H9 (cell line): ENCODE data around the gene ZSCAN30. TPM values are rescaled to one million over a fixed set of nuclear protein-coding genes. Genes with fewer than 3 reads are reported as not detected.

Experiments used
- DNase-seq: peaks from one replicate; pipeline ENCODE4 v3.0.0-alpha.2; 2017
- H2AFZ ChIP-seq: one replicate; pipeline ENCODE4 v1.6.1; 2013; ENCODE audit warnings: mild to moderate bottlenecking, low read length, control low read depth, moderate library complexity
- H2AK5ac ChIP-seq: 2 replicates; pipeline ENCODE4 v1.6.1; 2013; ENCODE audit warnings: low read length, control low read depth, mixed read lengths; ENCODE audit not compliant: insufficient read length
- H2BK120ac ChIP-seq: one replicate; pipeline ENCODE4 v1.6.1; 2013; ENCODE audit warnings: low read depth, mild to moderate bottlenecking, low read length, control low read depth, inconsistent platforms; ENCODE audit not compliant: poor library complexity, severe bottlenecking
- H2BK12ac ChIP-seq: 2 replicates; pipeline ENCODE4 v1.6.1; 2013; ENCODE audit warnings: low read length, control low read depth, mixed read lengths, low read depth; ENCODE audit not compliant: insufficient read length
- H2BK15ac ChIP-seq: 2 replicates; pipeline ENCODE4 v1.6.1; 2013; ENCODE audit warnings: low read depth, low read length, control low read depth
- H2BK20ac ChIP-seq: one replicate; pipeline ENCODE4 v1.6.1; 2013; ENCODE audit warnings: low read depth, mild to moderate bottlenecking, low read length, control low read depth, inconsistent platforms; ENCODE audit not compliant: poor library complexity, severe bottlenecking
- H2BK5ac ChIP-seq: 2 replicates; pipeline ENCODE4 v1.6.1; 2013; ENCODE audit warnings: low read length, control low read depth, mixed read lengths; ENCODE audit not compliant: insufficient read length
- H3K14ac ChIP-seq: 2 replicates; pipeline ENCODE4 v1.6.1; 2013; ENCODE audit warnings: low read length, control low read depth; ENCODE audit not compliant: insufficient read depth
- H3K18ac ChIP-seq: 2 replicates; pipeline ENCODE4 v1.6.1; 2013; ENCODE audit warnings: low read depth, mild to moderate bottlenecking, mixed read lengths, low read length, control low read depth; ENCODE audit not compliant: insufficient read length
- H3K23ac ChIP-seq: 2 replicates; pipeline ENCODE4 v1.6.1; 2013; ENCODE audit warnings: low read length, control low read depth, mixed read lengths, low read depth; ENCODE audit not compliant: insufficient read length
- H3K23me2 ChIP-seq: 2 replicates; pipeline ENCODE4 v1.6.1; 2013; ENCODE audit warnings: low read depth, mild to moderate bottlenecking, mixed read lengths, low read length, control low read depth; ENCODE audit not compliant: insufficient read length, poor library complexity, severe bottlenecking
- H3K27ac ChIP-seq: 2 replicates; pipeline ENCODE4 v1.5.1; 2013; ENCODE audit warnings: low read length, control low read depth, mixed read lengths, low read depth; ENCODE audit not compliant: insufficient read length
- H3K27me3 ChIP-seq: 2 replicates; pipeline ENCODE4 v1.6.1; 2013; ENCODE audit warnings: low read length, control low read depth, inconsistent platforms; ENCODE audit not compliant: insufficient read depth
- H3K4ac ChIP-seq: 2 replicates; pipeline ENCODE4 v1.6.1; 2013; ENCODE audit warnings: low read depth, mild to moderate bottlenecking, control low read depth, inconsistent platforms, low read length, moderate library complexity
- H3K4me1 ChIP-seq: 2 replicates; pipeline ENCODE4 v1.6.1; 2013; ENCODE audit warnings: low read length, control low read depth, inconsistent platforms; ENCODE audit not compliant: insufficient read depth
- H3K4me2 ChIP-seq: 2 replicates; pipeline ENCODE4 v1.6.1; 2013; ENCODE audit warnings: low read length, control low read depth, mixed read lengths; ENCODE audit not compliant: insufficient read length, insufficient read depth
- H3K56ac ChIP-seq: 2 replicates; pipeline ENCODE4 v1.6.1; 2013; ENCODE audit warnings: low read depth, mild to moderate bottlenecking, mixed read lengths, low read length, control low read depth; ENCODE audit not compliant: insufficient read length
- H3K79me1 ChIP-seq: 2 replicates; pipeline ENCODE4 v1.6.1; 2013; ENCODE audit warnings: low read depth, mild to moderate bottlenecking, moderate library complexity, low read length, control low read depth, inconsistent platforms; ENCODE audit not compliant: insufficient read depth, poor library complexity, severe bottlenecking
- H3K79me2 ChIP-seq: 2 replicates; pipeline ENCODE4 v1.6.1; 2013; ENCODE audit warnings: low read length, control low read depth, inconsistent platforms; ENCODE audit not compliant: insufficient read depth
- H3K9ac ChIP-seq: 2 replicates; pipeline ENCODE4 v1.6.1; 2013; ENCODE audit warnings: low read length, control low read depth, mixed read lengths; ENCODE audit not compliant: insufficient read length; ENCODE audit errors: extremely low read depth
- H3K9me3 ChIP-seq: one replicate; pipeline ENCODE4 v1.6.1; 2013; ENCODE audit warnings: low read depth, low read length, inconsistent platforms; ENCODE audit not compliant: control insufficient read depth
- H3T11ph ChIP-seq: one replicate; pipeline ENCODE4 v1.6.1; 2013; ENCODE audit warnings: mild to moderate bottlenecking, low read length, control low read depth, inconsistent platforms
- H4K20me1 ChIP-seq: one replicate; pipeline ENCODE4 v1.6.1; 2013; ENCODE audit not compliant: control insufficient read depth, insufficient read length, insufficient read depth
- H4K5ac ChIP-seq: 2 replicates; pipeline ENCODE4 v1.6.1; 2013; ENCODE audit warnings: low read depth, mild to moderate bottlenecking, mixed read lengths, low read length, control low read depth; ENCODE audit not compliant: insufficient read length
- H4K8ac ChIP-seq: replicated peaks from 2 replicates; pipeline ENCODE4 v1.6.1; 2013; ENCODE audit warnings: low read length, control low read depth, mixed read lengths, low read depth; ENCODE audit not compliant: insufficient read length
- H4K91ac ChIP-seq: 2 replicates; pipeline ENCODE4 v1.6.1; 2013; ENCODE audit warnings: low read depth, mild to moderate bottlenecking, moderate library complexity, mixed read lengths, low read length, control low read depth; ENCODE audit not compliant: insufficient read length
- H3K27ac Mint-ChIP-seq, 3 experiments: 2 replicates in 2 of 3; 3 replicates in 1 of 3; pipeline ENCODE4 v1.8.0; 2020 to 2021; ENCODE audit warnings: mixed read lengths in 3 of 3, mild to moderate bottlenecking in 1 of 3, moderate library complexity in 1 of 3
- H3K27me3 Mint-ChIP-seq: 2 replicates; pipeline ENCODE4 v1.8.0; 2021; ENCODE audit warnings: low read depth, mild to moderate bottlenecking, moderate library complexity, mixed read lengths
- H3K36me3 Mint-ChIP-seq, 3 experiments: 2 replicates in 2 of 3; 3 replicates in 1 of 3; pipeline ENCODE4 v1.8.0; 2020 to 2021; ENCODE audit warnings: low read depth in 3 of 3, mixed read lengths in 3 of 3; ENCODE audit not compliant: insufficient read depth in 1 of 3
- H3K4me1 Mint-ChIP-seq, 2 experiments: 2 replicates each; pipeline ENCODE4 v1.8.0; 2020; ENCODE audit warnings: mixed read lengths in 2 of 2
- H3K4me3 Mint-ChIP-seq, 2 experiments: 2 replicates in 1 of 2; 3 replicates in 1 of 2; pipeline ENCODE4 v1.8.0; 2020 to 2021; ENCODE audit warnings: mild to moderate bottlenecking in 2 of 2, mixed read lengths in 2 of 2, moderate library complexity in 1 of 2
- H3K9me3 Mint-ChIP-seq, 2 experiments: 2 replicates in 1 of 2; 3 replicates in 1 of 2; pipeline ENCODE4 v1.8.0; 2020; ENCODE audit warnings: mild to moderate bottlenecking in 2 of 2, mixed read lengths in 2 of 2, moderate library complexity in 1 of 2
- WGBS: extraction: QIAGEN DNeasy Blood & Tissue Kit; methylation state at CpG from one replicate; pipeline ENCODE4 v1.1.7; 2013; ENCODE audit warnings: missing lambda C conversion rate, low lambda C conversion rate, mixed read lengths; ENCODE audit not compliant: insufficient read length; ENCODE audit errors: extremely low coverage; 5-methylcytosine and 5-hydroxymethylcytosine counted together
- total RNA-seq: library from RNA; stranded (reverse); gene quantifications from 2 replicates; pipeline ENCODE4 v1.2.1, GENCODE V29; 2021
- TF ChIP-seq, protein P1 (sequence below): fragments of 200-600 bp; sonication (generic); conservative IDR thresholded peaks from 3 replicates; pipeline ENCODE4 v1.8.0; 2021; ENCODE audit warnings: antibody characterized with exemption, mild to moderate bottlenecking

ZSCAN30 gene
- total RNA-seq, 1 experiment from 2014 or later = 11.6 TPM

GRCh38 chr18:35271656-35272055, 18.4 kb downstream of the ZSCAN30 start:
- Histone ChIP-seq H3K9me3 (peaks cover 4% of the 10 kb centered on the region), H3K79me2 (no peaks in the 10 kb centered on the region), H3K4me1 (no peaks in the 10 kb centered on the region), H3K4me2 (no peak overlapping the region), H3K27ac (no peak overlapping the region), H3K56ac (no peak overlapping the region), H3K9ac (no peak overlapping the region), H3T11ph (no peak overlapping the region), H4K8ac (no peak overlapping the region), H3K23me2 (peaks cover 2% of the 10 kb centered on the region), H3K18ac (no peak overlapping the region), H4K91ac (no peak overlapping the region), H2BK120ac (no peak overlapping the region), H3K14ac (no peak overlapping the region), H3K79me1 (no peaks in the 10 kb centered on the region), H2BK5ac (no peak overlapping the region), H2BK12ac (no peak overlapping the region), H2BK20ac (no peak overlapping the region), H2BK15ac (no peak overlapping the region), H3K23ac (no peak overlapping the region), H3K4ac (no peak overlapping the region), H2AFZ (no peak overlapping the region), H3K27me3 (no peaks in the 10 kb centered on the region), H4K5ac (no peak overlapping the region), H2AK5ac (no peak overlapping the region), H4K20me1 (no peaks in the 10 kb centered on the region)
- H3K27me3 Mint-ChIP-seq = no peaks in the 10 kb centered on the region; the same call in 1 of the 2 replicates
- peaks cover 40% of the 10 kb centered on the region in 2 experiments for H3K9me3 Mint-ChIP-seq
- WGBS = no CpG with 5 or more reads among the region's 35 CpGs
- H3K36me3 Mint-ChIP-seq = peaks cover 21 to 26% (median 26%) of the 10 kb centered on the region in 3 experiments
- no peaks in the 10 kb centered on the region for H3K4me1 Mint-ChIP-seq
- TF ChIP-seq, protein P1, sequence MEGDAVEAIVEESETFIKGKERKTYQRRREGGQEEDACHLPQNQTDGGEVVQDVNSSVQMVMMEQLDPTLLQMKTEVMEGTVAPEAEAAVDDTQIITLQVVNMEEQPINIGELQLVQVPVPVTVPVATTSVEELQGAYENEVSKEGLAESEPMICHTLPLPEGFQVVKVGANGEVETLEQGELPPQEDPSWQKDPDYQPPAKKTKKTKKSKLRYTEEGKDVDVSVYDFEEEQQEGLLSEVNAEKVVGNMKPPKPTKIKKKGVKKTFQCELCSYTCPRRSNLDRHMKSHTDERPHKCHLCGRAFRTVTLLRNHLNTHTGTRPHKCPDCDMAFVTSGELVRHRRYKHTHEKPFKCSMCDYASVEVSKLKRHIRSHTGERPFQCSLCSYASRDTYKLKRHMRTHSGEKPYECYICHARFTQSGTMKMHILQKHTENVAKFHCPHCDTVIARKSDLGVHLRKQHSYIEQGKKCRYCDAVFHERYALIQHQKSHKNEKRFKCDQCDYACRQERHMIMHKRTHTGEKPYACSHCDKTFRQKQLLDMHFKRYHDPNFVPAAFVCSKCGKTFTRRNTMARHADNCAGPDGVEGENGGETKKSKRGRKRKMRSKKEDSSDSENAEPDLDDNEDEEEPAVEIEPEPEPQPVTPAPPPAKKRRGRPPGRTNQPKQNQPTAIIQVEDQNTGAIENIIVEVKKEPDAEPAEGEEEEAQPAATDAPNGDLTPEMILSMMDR = no peak
- DNase-seq = no peak
- H3K27ac Mint-ChIP-seq = no peak overlapping the region
- H3K4me3 Mint-ChIP-seq = no peak overlapping the region
